ENCODE results near the gene TNFAIP8.

TNFAIP8 gene

GRCh38 chr5:119319890-119320289 lies 35.9 kb upstream of the TNFAIP8 start:
- in situ Hi-C loops (cut with HindIII; ENCODE audit: low sequenced_read_pairs), result no loop called here
- H3K4me3 ChIP-seq (ENCODE audit: low read depth, low read length), result no peak overlapping the region
- DNase-seq (ENCODE audit: low read depth), result no peak
- no peak for TF ChIP-seq CTCF (IDR thresholded peaks at IDR 0.05; ENCODE audit: low read depth, low read length, missing control alignments)

GRCh38 chr5:119321569-119322311 lies 34.1 kb upstream of the TNFAIP8 start:
- in situ Hi-C loops (cut with HindIII; ENCODE audit: low sequenced_read_pairs), result no loop called here
- TF ChIP-seq CTCF (IDR thresholded peaks at IDR 0.05; ENCODE audit: low read depth, low read length, missing control alignments), result no peak
- no peak for DNase-seq (ENCODE audit: low read depth)
- H3K4me3 ChIP-seq (ENCODE audit: low read depth, low read length), result no peak overlapping the region

- no peak for TF ChIP-seq CTCF (IDR thresholded peaks at IDR 0.05; ENCODE audit: low read depth, low read length, missing control alignments)
- DNase-seq (ENCODE audit: low read depth), result no peak
Observed at GRCh38 chr5:119322312-119322947, 33.4 kb upstream of the TNFAIP8 start.

GRCh38 chr5:119322948-119323537 lies 32.8 kb upstream of the TNFAIP8 start:
- H3K4me3 ChIP-seq (ENCODE audit: low read depth, low read length), result no peak overlapping the region
- in situ Hi-C loops (cut with HindIII; ENCODE audit: low sequenced_read_pairs), result no loop called here
- DNase-seq (ENCODE audit: low read depth), result no peak
- no peak for TF ChIP-seq CTCF (IDR thresholded peaks at IDR 0.05; ENCODE audit: low read depth, low read length, missing control alignments)

More at GRCh38 chr5:119322312-119322947, 33.4 kb upstream of the TNFAIP8 start:
- in situ Hi-C loops (cut with HindIII; ENCODE audit: low sequenced_read_pairs), result no loop called here
- H3K4me3 ChIP-seq (ENCODE audit: low read depth, low read length), result no peak overlapping the region

- H3K4me3 ChIP-seq (ENCODE audit: low read depth, low read length), result no peak overlapping the region
- in situ Hi-C loops (cut with HindIII; ENCODE audit: low sequenced_read_pairs), result no loop called here
- no peak for TF ChIP-seq CTCF (IDR thresholded peaks at IDR 0.05; ENCODE audit: low read depth, low read length, missing control alignments)
- DNase-seq (ENCODE audit: low read depth), result no peak
Observed at GRCh38 chr5:119323601-119324000, 32.2 kb upstream of the TNFAIP8 start.

- in situ Hi-C loops (cut with HindIII; ENCODE audit: low sequenced_read_pairs), result no loop called here
- no peak for TF ChIP-seq CTCF (IDR thresholded peaks at IDR 0.05; ENCODE audit: low read depth, low read length, missing control alignments)
- DNase-seq (ENCODE audit: low read depth), result no peak
- H3K4me3 ChIP-seq (ENCODE audit: low read depth, low read length), result no peak overlapping the region
Observed at GRCh38 chr5:119324842-119325241, 31.0 kb upstream of the TNFAIP8 start.

Measured in astrocyte of the cerebellum (primary cell).